ENCODE measurements around the gene CFAP100.

DNA sequence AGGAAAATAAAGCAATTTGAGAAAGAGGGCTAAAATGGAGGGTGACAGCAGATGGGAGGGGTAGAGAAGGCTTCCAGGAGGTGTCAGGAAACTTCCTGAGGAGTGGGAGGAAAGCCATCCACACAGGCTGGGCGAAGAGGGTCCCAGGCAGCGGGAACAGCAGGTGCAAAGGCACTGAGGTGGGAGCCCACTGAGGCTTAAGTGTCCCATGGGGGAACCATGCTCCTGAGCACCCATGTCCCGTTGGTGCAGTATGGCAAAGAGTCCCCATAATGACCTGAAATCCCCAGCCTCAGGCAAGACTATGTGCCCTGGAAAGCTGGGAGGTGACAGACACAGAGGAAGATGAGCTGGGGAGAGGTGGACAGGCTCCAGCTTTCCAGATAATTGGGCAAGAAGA is 30.0 kb downstream of the CFAP100 start:
- TF ChIP-seq, protein P1, sequence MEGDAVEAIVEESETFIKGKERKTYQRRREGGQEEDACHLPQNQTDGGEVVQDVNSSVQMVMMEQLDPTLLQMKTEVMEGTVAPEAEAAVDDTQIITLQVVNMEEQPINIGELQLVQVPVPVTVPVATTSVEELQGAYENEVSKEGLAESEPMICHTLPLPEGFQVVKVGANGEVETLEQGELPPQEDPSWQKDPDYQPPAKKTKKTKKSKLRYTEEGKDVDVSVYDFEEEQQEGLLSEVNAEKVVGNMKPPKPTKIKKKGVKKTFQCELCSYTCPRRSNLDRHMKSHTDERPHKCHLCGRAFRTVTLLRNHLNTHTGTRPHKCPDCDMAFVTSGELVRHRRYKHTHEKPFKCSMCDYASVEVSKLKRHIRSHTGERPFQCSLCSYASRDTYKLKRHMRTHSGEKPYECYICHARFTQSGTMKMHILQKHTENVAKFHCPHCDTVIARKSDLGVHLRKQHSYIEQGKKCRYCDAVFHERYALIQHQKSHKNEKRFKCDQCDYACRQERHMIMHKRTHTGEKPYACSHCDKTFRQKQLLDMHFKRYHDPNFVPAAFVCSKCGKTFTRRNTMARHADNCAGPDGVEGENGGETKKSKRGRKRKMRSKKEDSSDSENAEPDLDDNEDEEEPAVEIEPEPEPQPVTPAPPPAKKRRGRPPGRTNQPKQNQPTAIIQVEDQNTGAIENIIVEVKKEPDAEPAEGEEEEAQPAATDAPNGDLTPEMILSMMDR (IDR thresholded peaks at IDR 0.05), result no peak
- no peak for TF ChIP-seq POLR2A (IDR thresholded peaks at IDR 0.05)
